Mesothelial cell of epicardium (in vitro differentiated cells): ENCODE results near the gene FLT3LG. TPM values are rescaled to one million over a fixed set of nuclear protein-coding genes. Genes with fewer than 3 reads are reported as not detected.

Source experiments
- DNase-seq, 2 experiments: peaks; one replicate each; pipeline ENCODE4 v3.0.0; 2021; ENCODE audit warnings: low spot score in 2 of 2; ENCODE audit not compliant: unreplicated experiment in 2 of 2
- H3K27ac Mint-ChIP-seq: 2 replicates; pipeline ENCODE4 v1.8.0; 2021; ENCODE audit warnings: mixed read lengths
- H3K27me3 Mint-ChIP-seq: 2 replicates; pipeline ENCODE4 v1.8.0; 2021; ENCODE audit warnings: low read depth, mixed read lengths
- H3K36me3 Mint-ChIP-seq: 2 replicates; pipeline ENCODE4 v1.8.0; 2021; ENCODE audit warnings: mixed read lengths
- H3K4me1 Mint-ChIP-seq: 2 replicates; pipeline ENCODE4 v1.8.0; 2021; ENCODE audit warnings: mixed read lengths
- H3K4me3 Mint-ChIP-seq: 2 replicates; pipeline ENCODE4 v1.8.0; 2021; ENCODE audit warnings: mild to moderate bottlenecking, moderate library complexity, mixed read lengths
- H3K9me3 Mint-ChIP-seq: 2 replicates; pipeline ENCODE4 v1.8.0; 2021; ENCODE audit warnings: mixed read lengths
- CTCF ChIP-seq: fragments of 200-600 bp; sonication (generic); IDR thresholded peaks from one replicate; pipeline ENCODE4 v1.5.0; 2021; ENCODE audit warnings: antibody characterized with exemption; ENCODE audit not compliant: unreplicated experiment
- total RNA-seq: library from RNA; stranded (reverse); gene quantifications from 3 replicates; pipeline ENCODE4 v1.2.1, GENCODE V29; 2021

FLT3LG gene
- total RNA-seq, 1 donor from 2014 or later = 2.4 TPM

- peaks cover 27% of the 10 kb centered on the region for H3K36me3 Mint-ChIP-seq
Observed at GRCh38 chr19:49490287-49491029, 16.4 kb downstream of the FLT3LG start.

GRCh38 chr19:49491030-49491803 is 17.2 kb downstream of the FLT3LG start:
- peaks cover 23% of the 10 kb centered on the region for H3K4me1 Mint-ChIP-seq
- H3K9me3 Mint-ChIP-seq = no peaks in the 10 kb centered on the region
- peak overlapping the region; percentile 24 for H3K4me3 Mint-ChIP-seq
- H3K27me3 Mint-ChIP-seq = peaks cover 2% of the 10 kb centered on the region
- H3K36me3 Mint-ChIP-seq = peaks cover 27% of the 10 kb centered on the region
- no peak for DNase-seq
- TF ChIP-seq CTCF = no peak
- no peak overlapping the region for H3K27ac Mint-ChIP-seq

More at GRCh38 chr19:49490287-49491029, 16.4 kb downstream of the FLT3LG start:
- TF ChIP-seq CTCF = no peak
- Mint-ChIP-seq H3K4me1 (peaks cover 23% of the 10 kb centered on the region), H3K4me3 (peak overlapping the region; percentile 96), H3K27me3 (peaks cover 2% of the 10 kb centered on the region), H3K27ac (peak overlapping the region; percentile 43), H3K9me3 (no peaks in the 10 kb centered on the region)
- no peak for DNase-seq

GRCh38 chr19:49491804-49492572 is 18.0 kb downstream of the FLT3LG start:
- H3K36me3 Mint-ChIP-seq = peaks cover 27% of the 10 kb centered on the region
- H3K4me1 Mint-ChIP-seq = peaks cover 23% of the 10 kb centered on the region
- peak overlapping the region; percentile 21 for H3K27ac Mint-ChIP-seq
- no peak overlapping the region for H3K4me3 Mint-ChIP-seq
- no peak for TF ChIP-seq CTCF
- H3K27me3 Mint-ChIP-seq = peaks cover 2% of the 10 kb centered on the region
- no peaks in the 10 kb centered on the region for H3K9me3 Mint-ChIP-seq
- DNase-seq = no peak

- no peak for DNase-seq
- no peaks in the 10 kb centered on the region for H3K9me3 Mint-ChIP-seq
- H3K4me1 Mint-ChIP-seq = peaks cover 28% of the 10 kb centered on the region
- no peak for TF ChIP-seq CTCF
- peaks cover 30% of the 10 kb centered on the region for H3K36me3 Mint-ChIP-seq
- H3K27ac Mint-ChIP-seq = peak overlapping the region; percentile 69
- H3K4me3 Mint-ChIP-seq = no peak overlapping the region
- no peaks in the 10 kb centered on the region for H3K27me3 Mint-ChIP-seq
Observed at GRCh38 chr19:49492573-49493405, 18.8 kb downstream of the FLT3LG start.

DNA sequence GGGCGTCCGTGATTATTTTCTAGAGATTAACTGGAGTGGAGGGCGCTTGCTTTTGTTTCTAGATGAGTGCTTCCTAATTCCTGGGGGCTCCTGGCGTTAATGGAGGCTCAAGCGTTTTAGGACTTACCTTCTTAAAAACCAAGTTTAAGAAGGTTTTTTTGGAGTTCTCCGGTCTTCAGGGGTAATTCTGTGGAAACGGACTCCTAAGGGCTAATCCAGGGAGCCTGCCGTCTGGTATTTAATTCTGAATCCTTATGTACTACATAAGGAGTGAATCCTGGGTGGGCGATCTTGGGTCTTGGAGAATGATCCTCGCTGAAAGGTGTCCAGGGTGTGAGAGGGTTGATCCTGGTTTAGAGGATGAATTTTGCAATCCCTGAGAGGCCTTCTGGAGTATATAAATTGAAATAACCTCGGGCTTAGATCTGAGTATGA is 22.6 kb downstream of the FLT3LG start:
- Mint-ChIP-seq H3K9me3 (no peaks in the 10 kb centered on the region), H3K4me1 (peaks cover 26% of the 10 kb centered on the region), H3K27me3 (no peaks in the 10 kb centered on the region), H3K36me3 (peaks cover 18% of the 10 kb centered on the region), H3K4me3 (peak overlapping the region; percentile 97), H3K27ac (peak overlapping the region; percentile 97)
- TF ChIP-seq CTCF = no peak
- DNase-seq = no peak
